ENCODE measurements around the gene RASAL2.

Gene RASAL2

GRCh38 chr1:178093951-178094738 is at the start of gene RASAL2:
Gene RASAL2 (plus strand): TSS chr1:178094104. CDS start chr1:178094493, 389 bp downstream.
- TF ChIP-seq POLR2A (IDR thresholded peaks at IDR 0.05; ENCODE audit: low read depth, low read length): no peak; the same call in 1 of the 2 replicates
- DNase-seq (ENCODE audit: insufficient read length, low spot score): peak; percentile 42
- no peak for FAIRE-seq

DNA sequence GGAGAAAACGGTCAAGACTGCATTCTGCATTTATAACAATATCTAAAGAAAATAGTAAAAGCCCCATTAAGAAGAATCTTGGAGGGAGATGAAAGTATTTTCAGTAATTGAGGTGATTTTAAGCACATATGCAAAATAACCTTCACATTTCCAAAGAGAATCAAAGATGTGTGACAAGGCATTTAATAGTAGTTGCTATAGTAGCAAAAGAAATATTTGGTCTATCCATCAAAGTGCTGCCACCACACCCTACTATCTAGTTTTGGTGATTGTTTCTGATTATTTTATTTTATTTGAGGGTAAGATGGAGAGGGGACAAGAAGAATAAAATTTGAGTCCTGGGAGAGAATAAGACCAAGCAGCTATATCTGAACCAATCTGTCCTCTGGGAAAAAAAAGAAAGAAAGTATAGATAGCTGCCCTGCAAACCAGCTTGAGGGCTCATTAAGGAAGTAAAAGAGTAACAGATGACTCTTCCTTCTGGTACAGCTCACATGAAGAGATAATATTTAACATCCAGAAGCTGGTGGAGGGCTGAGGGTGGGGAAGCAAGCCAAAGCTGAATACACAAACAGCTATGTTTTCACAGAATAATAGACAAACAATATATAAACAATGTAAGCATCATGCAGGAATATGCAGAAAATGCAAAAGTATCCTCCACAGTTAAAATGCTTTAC is 47.2 kb upstream of the RASAL2 start:
- no peak for TF ChIP-seq POLR2A (IDR thresholded peaks at IDR 0.05; ENCODE audit: low read depth, low read length)
- DNase-seq (ENCODE audit: insufficient read length, low spot score): no peak
- no peak for FAIRE-seq

GRCh38 chr1:178047403-178048093 is 46.4 kb upstream of the RASAL2 start:
- no peak for DNase-seq (ENCODE audit: insufficient read length, low spot score)
- TF ChIP-seq POLR2A (IDR thresholded peaks at IDR 0.05; ENCODE audit: low read depth, low read length): no peak
- no peak for FAIRE-seq

DNA sequence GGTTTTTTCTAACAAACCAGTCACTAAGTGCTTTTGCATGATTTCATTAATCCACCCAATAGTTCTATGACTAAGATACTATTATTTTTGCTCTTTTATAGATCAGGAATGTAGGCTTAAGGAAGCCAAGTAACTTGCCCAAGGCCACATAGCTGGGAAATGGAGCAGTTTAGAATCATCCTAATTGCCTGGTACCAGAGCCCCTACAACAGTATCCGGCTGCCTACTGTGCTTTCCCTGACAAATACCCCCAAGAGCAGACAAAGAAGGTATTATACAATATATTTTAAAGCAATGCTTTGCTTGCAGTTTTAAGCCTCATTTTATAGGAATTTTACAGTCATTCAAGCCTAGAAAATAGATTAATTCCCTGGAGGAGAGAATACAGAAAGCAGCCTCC is 45.5 kb upstream of the RASAL2 start:
- DNase-seq (ENCODE audit: insufficient read length, low spot score): no peak
- FAIRE-seq: no peak
- TF ChIP-seq POLR2A (IDR thresholded peaks at IDR 0.05; ENCODE audit: low read depth, low read length): no peak

GRCh38 chr1:178048883-178049282 is 45.0 kb upstream of the RASAL2 start:
- no peak for FAIRE-seq
- DNase-seq (ENCODE audit: insufficient read length, low spot score): no peak
- TF ChIP-seq POLR2A (IDR thresholded peaks at IDR 0.05; ENCODE audit: low read depth, low read length): no peak

GRCh38 chr1:178050084-178050483 is 43.8 kb upstream of the RASAL2 start:
- FAIRE-seq (no peak), DNase-seq (ENCODE audit: insufficient read length, low spot score) (no peak)
- no peak for TF ChIP-seq POLR2A (IDR thresholded peaks at IDR 0.05; ENCODE audit: low read depth, low read length)

- FAIRE-seq (no peak), DNase-seq (ENCODE audit: insufficient read length, low spot score) (no peak)
- TF ChIP-seq POLR2A (IDR thresholded peaks at IDR 0.05; ENCODE audit: low read depth, low read length): no peak
Observed at GRCh38 chr1:178051071-178051470, 42.8 kb upstream of the RASAL2 start.

DNA sequence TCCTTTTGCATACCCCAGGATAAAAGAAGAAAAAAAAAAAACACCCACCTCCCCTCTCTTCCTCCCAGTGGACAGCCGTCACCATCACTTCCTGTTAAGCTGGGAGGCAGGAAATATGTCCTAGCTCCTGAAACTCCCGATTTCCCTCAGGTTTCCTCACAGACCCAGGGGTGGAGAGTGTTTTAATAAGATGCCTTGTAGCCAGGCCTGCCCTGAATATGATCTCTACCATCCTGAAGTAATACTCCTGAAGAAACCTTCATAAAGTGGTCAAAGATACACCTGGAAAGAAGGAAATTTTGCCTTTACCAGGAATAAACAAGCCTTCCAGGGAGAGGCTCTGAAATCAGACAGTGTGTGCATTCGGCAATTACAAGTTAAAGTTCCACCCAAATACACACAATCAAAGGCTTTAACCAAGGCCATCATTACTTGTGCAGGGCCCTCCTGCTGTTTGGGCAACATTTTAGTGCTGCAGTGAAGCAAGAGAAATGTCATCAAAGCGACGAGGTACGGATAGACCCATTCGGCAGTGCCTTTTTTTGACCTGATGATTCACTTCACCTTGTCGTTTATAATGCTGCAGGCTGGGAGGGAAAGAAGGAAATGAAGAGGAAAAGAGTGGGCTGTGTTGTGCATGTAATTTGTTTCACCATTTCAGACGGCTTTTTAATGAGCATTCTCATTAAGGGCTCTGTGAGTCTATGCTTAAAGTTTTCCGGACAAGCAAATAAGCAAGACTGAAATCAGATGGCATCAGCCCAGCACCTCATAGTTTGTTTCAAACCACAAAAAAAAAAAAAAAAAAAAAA is 41.0 kb upstream of the RASAL2 start:
- FAIRE-seq (no peak), DNase-seq (ENCODE audit: insufficient read length, low spot score) (no peak)
- no peak for TF ChIP-seq POLR2A (IDR thresholded peaks at IDR 0.05; ENCODE audit: low read depth, low read length)

DNA sequence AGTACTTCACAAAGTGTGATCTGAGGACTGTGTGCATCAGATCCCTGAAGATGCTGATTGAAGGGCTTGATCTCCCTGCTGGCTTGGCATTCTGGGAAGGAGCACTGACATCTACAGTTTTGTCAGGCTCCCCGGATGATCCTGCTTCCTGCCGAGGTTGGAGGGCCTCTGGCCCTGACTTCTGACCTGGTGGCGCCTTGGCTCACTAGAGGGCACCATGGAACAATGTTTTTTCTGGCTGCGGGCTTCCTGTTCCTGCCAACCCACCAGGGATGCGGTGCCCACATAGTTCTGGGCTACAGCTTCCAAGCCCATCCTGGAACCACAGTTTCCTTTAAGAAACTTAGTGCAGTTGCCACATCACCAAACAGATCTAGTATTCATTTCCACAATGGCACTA is 38.8 kb upstream of the RASAL2 start:
- no peak for TF ChIP-seq POLR2A (IDR thresholded peaks at IDR 0.05; ENCODE audit: low read depth, low read length)
- FAIRE-seq (no peak), DNase-seq (ENCODE audit: insufficient read length, low spot score) (no peak)

DNA sequence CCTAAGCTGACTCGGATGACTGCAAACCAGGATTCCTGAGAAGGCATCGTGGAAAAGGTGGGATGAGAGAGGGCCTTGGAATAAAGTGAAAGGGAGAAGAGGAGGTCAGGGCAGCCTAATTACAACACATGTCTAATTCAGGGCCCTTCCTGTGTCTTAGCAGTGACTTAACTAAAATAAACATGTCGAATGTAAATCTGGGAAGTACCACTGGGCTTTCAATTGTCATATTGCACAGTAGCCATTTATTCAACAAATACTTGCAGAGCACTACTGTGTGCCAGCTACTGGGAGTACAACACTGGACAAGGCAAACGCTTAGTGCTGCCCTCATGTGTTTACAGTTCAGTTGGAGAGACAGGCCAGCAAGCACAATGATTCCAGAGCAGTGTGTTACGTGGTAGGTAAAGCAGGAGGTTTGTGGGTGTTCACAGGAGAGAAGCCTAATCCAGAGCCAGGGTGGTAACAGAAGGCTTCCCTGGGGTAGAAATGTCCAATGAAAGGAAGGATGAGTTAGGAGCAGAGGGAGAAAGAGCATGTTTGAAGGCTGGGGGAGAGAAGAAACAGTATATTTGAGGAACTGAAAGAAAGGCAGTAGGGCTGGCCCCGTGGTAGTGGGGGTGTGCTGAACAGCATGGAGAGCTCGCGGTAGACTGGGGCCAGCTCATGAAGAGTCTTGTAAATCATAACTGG is 38.0 kb upstream of the RASAL2 start:
- FAIRE-seq (no peak), DNase-seq (ENCODE audit: insufficient read length, low spot score) (peak; percentile 28)
- no peak for TF ChIP-seq POLR2A (IDR thresholded peaks at IDR 0.05; ENCODE audit: low read depth, low read length)

- FAIRE-seq (no peak), DNase-seq (ENCODE audit: insufficient read length, low spot score) (no peak)
- TF ChIP-seq POLR2A (IDR thresholded peaks at IDR 0.05; ENCODE audit: low read depth, low read length): no peak
Observed at GRCh38 chr1:178057141-178057765, 36.7 kb upstream of the RASAL2 start.

GRCh38 chr1:178057912-178058534 is 35.9 kb upstream of the RASAL2 start:
- no peak for TF ChIP-seq POLR2A (IDR thresholded peaks at IDR 0.05; ENCODE audit: low read depth, low read length)
- DNase-seq (ENCODE audit: insufficient read length, low spot score) (no peak), FAIRE-seq (no peak)

Measured in H54 (cell line).